GM19193 (cell line): Measurements from ENCODE around the gene HSD17B2.

Experiments
- POLR2A ChIP-seq: IDR thresholded peaks from 4 replicates; pipeline ENCODE4 v1.6.1; 2011; ENCODE audit not compliant: insufficient read depth, insufficient read length; ENCODE audit errors: extremely low read depth

The HSD17B2 gene

DNA sequence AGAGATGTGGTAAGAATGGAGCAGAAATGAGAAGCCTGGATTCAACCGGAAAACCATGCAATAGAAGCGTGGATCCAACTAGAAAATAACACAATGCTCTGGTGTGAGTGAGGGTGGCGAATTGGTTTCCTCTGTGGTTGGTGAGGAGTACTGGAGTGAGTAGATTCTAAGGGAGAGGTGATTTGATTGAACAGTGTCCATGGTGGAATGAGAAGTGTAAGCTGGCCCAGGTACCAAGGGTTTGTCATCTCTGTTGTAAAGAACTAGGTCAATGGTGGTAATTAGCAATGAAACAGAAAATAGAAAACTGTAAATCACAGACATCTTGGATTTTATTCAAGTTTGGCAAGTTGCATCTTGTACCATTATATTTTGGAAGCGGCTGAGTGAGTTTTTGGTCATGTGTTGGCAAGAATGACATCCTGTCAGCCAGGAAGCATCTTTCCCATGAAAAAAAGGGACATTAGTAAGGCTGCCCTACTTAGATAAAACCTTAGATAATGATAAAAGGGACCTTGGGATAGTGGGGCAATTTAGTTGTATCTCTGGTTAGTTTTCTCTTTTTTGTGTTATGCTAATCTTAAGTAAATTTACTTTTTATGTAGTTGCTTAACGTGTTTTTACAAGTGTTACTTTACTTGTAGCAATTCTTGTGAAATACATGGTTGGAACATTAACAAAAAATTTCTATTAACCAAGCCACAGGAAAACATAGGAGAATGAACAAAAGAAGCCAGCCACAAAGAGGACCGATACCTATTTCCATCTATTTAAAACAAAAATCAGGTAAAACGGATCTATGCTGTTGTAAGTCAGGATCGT lies 20.9 kb downstream of the HSD17B2 start:
- no peak for TF ChIP-seq POLR2A

GRCh38 chr16:82056550-82056896 lies 21.5 kb downstream of the HSD17B2 start:
- TF ChIP-seq POLR2A, result no peak

DNA sequence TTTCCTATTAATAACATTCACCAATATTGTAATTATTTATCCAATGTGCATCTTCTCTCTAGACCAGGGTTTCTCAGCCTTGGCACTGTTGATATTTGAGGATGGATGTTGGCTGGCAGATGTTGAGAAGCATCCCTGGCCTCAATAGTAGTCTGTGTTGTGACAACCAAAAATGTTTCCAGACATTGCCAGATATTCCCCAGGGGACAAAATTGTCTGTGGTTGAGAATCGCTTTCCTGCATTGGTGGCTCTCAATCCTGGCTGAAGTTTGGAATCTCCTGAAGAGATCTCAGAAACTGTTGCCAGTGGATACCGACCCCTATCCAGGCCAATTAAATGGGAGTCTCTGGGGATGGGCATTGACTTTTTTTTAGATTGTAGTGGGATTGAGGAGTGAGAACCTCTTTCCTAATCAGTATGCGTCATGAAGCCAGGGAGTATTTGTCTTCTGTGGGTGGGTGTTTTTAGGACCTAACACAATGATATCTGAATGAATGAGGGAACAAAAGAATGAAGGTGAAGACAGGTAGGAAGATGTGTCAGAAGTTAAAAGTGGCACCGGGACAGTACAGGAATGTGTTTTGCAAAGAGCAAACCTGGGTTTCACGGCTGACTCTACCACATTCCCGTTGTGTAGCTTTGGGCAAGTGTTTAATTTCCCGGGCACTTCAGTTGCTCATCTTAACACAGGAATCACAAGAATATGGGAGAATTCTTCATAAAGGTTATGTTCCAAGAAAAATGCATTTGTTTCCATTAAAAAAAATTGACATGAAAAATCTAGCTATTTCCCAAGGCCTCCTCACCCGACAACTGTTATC lies 24.3 kb downstream of the HSD17B2 start:
- no peak for TF ChIP-seq POLR2A

DNA sequence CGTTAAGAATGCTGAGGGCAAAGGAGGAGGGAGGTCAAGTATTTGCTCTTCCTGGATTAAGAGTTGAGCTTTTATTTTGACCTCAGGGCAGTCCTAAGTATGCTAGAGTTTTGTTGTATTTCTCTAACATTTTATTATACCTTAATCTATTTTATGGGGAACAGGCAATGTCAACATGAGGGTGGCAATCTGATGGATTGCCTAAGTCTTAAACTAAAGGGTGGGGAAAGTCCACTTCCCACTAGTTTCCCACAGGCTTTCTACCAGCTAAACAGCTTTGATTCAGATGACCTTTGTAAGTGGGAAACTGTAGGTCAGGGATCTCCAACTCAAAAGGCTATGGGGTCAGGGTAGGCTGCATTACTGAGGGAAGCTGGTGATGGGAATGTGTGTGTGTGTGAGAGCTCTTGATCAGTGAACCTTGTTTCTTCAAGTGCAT lies 24.9 kb downstream of the HSD17B2 start:
- TF ChIP-seq POLR2A, result no peak

DNA sequence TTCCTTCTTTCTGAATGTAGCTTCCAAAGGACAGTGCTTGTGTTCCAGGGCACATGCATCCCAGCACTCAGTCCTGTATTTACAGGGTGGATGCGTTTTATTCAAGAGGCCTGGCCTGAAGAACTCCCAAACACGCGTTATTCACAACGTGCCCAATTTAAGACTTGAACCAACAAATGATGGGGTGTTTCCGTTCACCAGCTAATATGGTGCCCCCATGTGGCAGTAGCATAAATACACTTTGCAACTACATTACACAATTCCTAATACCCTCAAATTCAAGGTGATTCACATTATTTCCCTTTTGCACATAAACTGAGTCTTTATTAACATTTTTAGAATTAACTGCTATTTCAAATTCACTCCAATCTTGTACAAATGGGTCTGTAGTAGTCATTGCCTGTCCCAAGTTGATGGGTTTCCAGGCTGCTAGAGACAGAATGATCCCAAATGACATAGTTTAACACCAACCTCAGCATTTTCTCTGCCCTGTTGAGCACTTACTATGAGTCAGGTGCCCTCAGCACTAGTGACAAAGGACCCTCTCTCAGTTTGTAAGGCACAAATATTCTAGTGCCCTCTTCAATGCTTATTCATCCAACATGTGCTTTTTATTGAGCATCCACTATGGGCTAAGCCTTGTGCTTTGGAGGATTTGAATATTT lies 26.9 kb downstream of the HSD17B2 start:
- no peak for TF ChIP-seq POLR2A

- TF ChIP-seq POLR2A, result no peak
These were observed 27.6 kb downstream of the HSD17B2 start for GRCh38 chr16:82062645-82063058.

- TF ChIP-seq POLR2A, result no peak
These were observed 28.5 kb downstream of the HSD17B2 start for GRCh38 chr16:82063456-82064082.

- no peak for TF ChIP-seq POLR2A
These were observed 32.2 kb downstream of the HSD17B2 start for GRCh38 chr16:82067042-82067803.

DNA sequence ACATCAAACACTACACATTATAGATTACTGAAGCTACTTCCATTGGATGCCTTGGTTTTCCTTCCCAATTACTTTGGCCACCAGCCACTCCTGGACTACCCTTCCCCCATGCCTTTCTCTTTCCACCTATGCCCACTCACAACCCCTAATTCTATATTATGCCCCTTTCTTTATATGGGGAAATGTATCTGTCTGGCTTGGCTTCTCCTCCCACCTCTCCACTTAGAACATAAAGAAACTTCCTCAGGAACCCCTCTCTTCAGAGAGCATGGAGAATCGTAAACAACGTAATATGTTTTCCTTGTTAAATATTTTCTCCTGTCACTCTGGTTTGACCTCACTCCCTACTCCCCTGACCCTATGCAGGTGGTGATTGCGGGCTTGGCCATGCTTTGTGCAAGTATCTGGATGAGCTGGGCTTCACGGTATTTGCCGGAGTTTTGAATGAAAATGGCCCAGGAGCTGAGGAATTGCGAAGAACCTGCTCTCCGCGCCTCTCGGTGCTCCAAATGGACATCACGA lies 32.8 kb downstream of the HSD17B2 start:
- no peak for TF ChIP-seq POLR2A

DNA sequence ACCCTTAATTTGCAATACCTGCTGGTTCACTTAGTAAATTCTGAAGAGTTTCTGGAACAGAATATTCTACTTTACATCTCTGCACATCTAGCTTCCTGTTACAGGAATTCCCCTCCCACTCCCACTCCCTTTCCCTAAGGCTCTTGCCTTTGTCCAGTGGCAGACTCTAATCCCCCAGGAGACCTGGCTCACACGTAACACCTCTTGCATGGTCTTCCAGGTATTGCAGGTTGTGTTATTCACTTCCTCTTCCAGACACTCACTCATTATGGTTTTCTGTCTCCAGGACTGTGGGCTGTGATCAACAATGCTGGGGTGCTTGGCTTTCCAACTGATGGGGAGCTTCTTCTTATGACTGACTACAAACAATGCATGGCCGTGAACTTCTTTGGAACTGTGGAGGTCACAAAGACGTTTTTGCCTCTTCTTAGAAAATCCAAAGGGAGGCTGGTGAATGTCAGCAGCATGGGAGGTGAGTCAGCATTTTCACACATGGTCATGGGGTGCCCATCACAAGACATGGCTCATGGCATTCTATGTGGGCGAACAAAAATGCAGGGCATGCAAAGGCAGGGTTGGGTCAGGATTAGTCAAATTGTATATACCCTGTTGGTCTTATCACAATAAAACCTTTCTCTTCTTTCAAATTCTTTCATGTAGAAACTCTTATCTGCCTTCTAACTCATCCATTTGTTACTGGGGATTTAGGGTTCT lies 35.8 kb downstream of the HSD17B2 start:
- TF ChIP-seq POLR2A, result no peak

- TF ChIP-seq POLR2A, result no peak
These were observed 36.4 kb downstream of the HSD17B2 start for GRCh38 chr16:82071421-82071820.

DNA sequence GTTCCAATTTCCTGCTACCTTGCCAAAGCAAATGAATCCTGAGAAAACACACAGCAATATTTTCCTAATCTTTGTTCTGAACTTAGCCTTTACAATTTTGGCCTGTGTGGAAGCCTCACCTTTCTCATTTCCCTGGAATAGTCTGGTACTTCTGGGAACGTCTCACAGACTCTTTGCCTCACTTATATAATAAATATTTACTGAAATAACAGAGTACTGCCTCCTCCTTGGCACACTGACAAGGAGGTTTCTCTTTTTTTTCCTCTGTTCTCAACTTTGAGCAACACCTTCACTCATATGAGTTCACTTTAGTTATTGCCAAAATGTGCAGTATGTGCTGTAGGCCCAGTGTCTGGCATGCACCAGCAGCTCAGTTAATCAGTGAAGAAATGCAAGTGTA lies 37.3 kb downstream of the HSD17B2 start:
- TF ChIP-seq POLR2A, result no peak

- no peak for TF ChIP-seq POLR2A
These were observed 39.0 kb downstream of the HSD17B2 start for GRCh38 chr16:82074019-82074558.

DNA sequence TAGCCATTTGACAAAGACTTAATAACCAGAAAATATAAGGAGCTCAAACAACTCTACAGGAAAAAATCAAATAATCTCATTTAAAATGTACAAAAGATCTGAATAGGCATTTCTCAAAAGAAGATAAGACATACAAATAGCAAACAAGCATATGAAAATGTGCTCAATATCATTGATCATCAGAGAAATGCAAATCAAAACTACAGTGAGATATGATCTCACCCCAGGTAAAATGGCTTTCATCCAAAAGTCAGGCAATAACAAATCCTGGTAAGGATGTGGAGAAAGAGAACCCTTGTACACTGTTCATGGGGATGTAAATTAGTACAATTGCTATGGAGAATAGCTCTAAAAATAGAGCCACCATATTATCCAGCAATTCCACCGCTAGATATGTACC lies 43.1 kb downstream of the HSD17B2 start:
- TF ChIP-seq POLR2A, result no peak

DNA sequence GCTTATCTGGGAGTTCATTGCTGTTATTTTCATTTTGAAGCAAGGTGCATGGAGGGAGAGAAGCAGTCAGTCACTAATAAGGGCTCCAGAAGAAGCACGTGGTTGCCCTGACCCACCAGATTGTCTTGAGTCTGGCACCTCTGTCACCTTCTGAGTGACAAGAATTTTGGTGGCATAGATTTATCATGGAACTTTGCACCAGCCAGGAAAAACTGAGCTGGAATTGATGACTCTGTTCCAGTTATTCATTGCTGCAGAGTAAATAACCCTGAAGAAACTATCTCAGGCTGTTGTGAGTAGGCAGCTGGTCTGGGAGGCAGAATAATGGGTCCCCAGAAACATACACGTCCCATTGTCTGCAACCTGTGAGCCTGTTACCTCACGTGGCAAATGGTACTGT lies 44.8 kb downstream of the HSD17B2 start:
- TF ChIP-seq POLR2A, result no peak
